K562 (cell line): ENCODE measurements around the gene MICU1. TPM values are rescaled to one million over a fixed set of nuclear protein-coding genes. Genes with fewer than 3 reads are reported as not detected.

Experiments used
- RB1 ChIP-seq: fragments of 450-650 bp; IDR thresholded peaks from 2 replicates; pipeline ENCODE4 v1.6.1; 2017; ENCODE audit warnings: low read depth, mild to moderate bottlenecking
- SP1 ChIP-seq: sonication (generic); formaldehyde crosslinking; IDR thresholded peaks from 2 replicates; pipeline ENCODE4 v1.8.1; 2022; ENCODE audit warnings: mild to moderate bottlenecking, missing genetic modification reagents
- ZBTB17 ChIP-seq: fragments of 450-650 bp; formaldehyde crosslinking; IDR thresholded peaks from 2 replicates; pipeline ENCODE4 v1.4.0; 2020; ENCODE audit warnings: mild to moderate bottlenecking
- ZKSCAN1 ChIP-seq: fragments of 150-350 bp; IDR thresholded peaks from 2 replicates; pipeline ENCODE4 v1.6.1; 2016; ENCODE audit warnings: low read depth, low read length
- polyA plus RNA-seq, 8 experiments: library from polyadenylated mRNA; depleted of rRNA in 4 of 8; stranded (reverse) in 5 of 8; unstranded in 3 of 8; fragments of >200 nt; fragmentation: Nextera tagmentation in 2 of 8; fragmentation: Illumina TruSeq in 1 of 8; extraction: Ambion mirVana in 2 of 8; extraction: Trizol in 1 of 8; gene quantifications; 2 replicates each; pipeline versions ENCODE4 v1.2.1 to v1.2.3, GENCODE V29; 2011 to 2014; ENCODE audit warnings: inconsistent platforms in 1 of 8, missing spikeins in 1 of 8
- total RNA-seq, 7 experiments: library from RNA; depleted of rRNA in 6 of 7; stranded (reverse); fragments of >200 nt in 6 of 7; fragmentation: Illumina TruSeq in 2 of 7; extraction: Trizol in 2 of 7; gene quantifications; 2 replicates each; pipeline versions ENCODE4 v1.2.1 to v1.2.3, GENCODE V29; 2011 to 2021; ENCODE audit warnings: low replicate concordance in 1 of 7
- TF ChIP-seq, protein P1 (sequence below): fragments of 450-650 bp; IDR thresholded peaks from 2 replicates; pipeline ENCODE4 v1.6.1; 2016; ENCODE audit warnings: mild to moderate bottlenecking, moderate library complexity

The MICU1 gene
- total and polyA plus RNA-seq, 9 of the 15 experiments (the other 6 are each of a cell fraction or from before 2014, with no cell fraction given), result 29.3 to 76.8 (median 48.4) TPM

GRCh38 chr10:72354356-72355213 is 271.3 kb downstream of the MICU1 start, which contains the start of gene DNAJB12 (continued):
- TF ChIP-seq, protein P1, sequence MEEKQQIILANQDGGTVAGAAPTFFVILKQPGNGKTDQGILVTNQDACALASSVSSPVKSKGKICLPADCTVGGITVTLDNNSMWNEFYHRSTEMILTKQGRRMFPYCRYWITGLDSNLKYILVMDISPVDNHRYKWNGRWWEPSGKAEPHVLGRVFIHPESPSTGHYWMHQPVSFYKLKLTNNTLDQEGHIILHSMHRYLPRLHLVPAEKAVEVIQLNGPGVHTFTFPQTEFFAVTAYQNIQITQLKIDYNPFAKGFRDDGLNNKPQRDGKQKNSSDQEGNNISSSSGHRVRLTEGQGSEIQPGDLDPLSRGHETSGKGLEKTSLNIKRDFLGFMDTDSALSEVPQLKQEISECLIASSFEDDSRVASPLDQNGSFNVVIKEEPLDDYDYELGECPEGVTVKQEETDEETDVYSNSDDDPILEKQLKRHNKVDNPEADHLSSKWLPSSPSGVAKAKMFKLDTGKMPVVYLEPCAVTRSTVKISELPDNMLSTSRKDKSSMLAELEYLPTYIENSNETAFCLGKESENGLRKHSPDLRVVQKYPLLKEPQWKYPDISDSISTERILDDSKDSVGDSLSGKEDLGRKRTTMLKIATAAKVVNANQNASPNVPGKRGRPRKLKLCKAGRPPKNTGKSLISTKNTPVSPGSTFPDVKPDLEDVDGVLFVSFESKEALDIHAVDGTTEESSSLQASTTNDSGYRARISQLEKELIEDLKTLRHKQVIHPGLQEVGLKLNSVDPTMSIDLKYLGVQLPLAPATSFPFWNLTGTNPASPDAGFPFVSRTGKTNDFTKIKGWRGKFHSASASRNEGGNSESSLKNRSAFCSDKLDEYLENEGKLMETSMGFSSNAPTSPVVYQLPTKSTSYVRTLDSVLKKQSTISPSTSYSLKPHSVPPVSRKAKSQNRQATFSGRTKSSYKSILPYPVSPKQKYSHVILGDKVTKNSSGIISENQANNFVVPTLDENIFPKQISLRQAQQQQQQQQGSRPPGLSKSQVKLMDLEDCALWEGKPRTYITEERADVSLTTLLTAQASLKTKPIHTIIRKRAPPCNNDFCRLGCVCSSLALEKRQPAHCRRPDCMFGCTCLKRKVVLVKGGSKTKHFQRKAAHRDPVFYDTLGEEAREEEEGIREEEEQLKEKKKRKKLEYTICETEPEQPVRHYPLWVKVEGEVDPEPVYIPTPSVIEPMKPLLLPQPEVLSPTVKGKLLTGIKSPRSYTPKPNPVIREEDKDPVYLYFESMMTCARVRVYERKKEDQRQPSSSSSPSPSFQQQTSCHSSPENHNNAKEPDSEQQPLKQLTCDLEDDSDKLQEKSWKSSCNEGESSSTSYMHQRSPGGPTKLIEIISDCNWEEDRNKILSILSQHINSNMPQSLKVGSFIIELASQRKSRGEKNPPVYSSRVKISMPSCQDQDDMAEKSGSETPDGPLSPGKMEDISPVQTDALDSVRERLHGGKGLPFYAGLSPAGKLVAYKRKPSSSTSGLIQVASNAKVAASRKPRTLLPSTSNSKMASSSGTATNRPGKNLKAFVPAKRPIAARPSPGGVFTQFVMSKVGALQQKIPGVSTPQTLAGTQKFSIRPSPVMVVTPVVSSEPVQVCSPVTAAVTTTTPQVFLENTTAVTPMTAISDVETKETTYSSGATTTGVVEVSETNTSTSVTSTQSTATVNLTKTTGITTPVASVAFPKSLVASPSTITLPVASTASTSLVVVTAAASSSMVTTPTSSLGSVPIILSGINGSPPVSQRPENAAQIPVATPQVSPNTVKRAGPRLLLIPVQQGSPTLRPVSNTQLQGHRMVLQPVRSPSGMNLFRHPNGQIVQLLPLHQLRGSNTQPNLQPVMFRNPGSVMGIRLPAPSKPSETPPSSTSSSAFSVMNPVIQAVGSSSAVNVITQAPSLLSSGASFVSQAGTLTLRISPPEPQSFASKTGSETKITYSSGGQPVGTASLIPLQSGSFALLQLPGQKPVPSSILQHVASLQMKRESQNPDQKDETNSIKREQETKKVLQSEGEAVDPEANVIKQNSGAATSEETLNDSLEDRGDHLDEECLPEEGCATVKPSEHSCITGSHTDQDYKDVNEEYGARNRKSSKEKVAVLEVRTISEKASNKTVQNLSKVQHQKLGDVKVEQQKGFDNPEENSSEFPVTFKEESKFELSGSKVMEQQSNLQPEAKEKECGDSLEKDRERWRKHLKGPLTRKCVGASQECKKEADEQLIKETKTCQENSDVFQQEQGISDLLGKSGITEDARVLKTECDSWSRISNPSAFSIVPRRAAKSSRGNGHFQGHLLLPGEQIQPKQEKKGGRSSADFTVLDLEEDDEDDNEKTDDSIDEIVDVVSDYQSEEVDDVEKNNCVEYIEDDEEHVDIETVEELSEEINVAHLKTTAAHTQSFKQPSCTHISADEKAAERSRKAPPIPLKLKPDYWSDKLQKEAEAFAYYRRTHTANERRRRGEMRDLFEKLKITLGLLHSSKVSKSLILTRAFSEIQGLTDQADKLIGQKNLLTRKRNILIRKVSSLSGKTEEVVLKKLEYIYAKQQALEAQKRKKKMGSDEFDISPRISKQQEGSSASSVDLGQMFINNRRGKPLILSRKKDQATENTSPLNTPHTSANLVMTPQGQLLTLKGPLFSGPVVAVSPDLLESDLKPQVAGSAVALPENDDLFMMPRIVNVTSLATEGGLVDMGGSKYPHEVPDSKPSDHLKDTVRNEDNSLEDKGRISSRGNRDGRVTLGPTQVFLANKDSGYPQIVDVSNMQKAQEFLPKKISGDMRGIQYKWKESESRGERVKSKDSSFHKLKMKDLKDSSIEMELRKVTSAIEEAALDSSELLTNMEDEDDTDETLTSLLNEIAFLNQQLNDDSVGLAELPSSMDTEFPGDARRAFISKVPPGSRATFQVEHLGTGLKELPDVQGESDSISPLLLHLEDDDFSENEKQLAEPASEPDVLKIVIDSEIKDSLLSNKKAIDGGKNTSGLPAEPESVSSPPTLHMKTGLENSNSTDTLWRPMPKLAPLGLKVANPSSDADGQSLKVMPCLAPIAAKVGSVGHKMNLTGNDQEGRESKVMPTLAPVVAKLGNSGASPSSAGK, result peak; percentile 77
- TF ChIP-seq RB1 (peak; percentile 90), ZBTB17 (CRISPR knock-in tag) (peak; percentile 77), ZKSCAN1 (peak; percentile 82), SP1 (CRISPR knock-in tag) (peak; percentile 99)
